GM21529 (cell line): ENCODE results near the gene WNT2B.

ENCODE experiments used
- ATAC-seq: cut with Tn5 transposase; IDR thresholded peaks from one replicate; pipeline ENCODE4 v1.9.1; 2021; ENCODE audit not compliant: unreplicated experiment

The WNT2B gene

GRCh38 chr1:112524986-112525385, 16.2 kb downstream of the WNT2B start:
- no peak for ATAC-seq

GRCh38 chr1:112527266-112528010, 18.7 kb downstream of the WNT2B start:
- no peak for ATAC-seq

- no peak for ATAC-seq
Observed at GRCh38 chr1:112528076-112528475, 19.3 kb downstream of the WNT2B start.

- ATAC-seq, result no peak
Observed at GRCh38 chr1:112529301-112529700, 20.5 kb downstream of the WNT2B start.

- ATAC-seq, result no peak
Observed at GRCh38 chr1:112530832-112531231, 22.1 kb downstream of the WNT2B start.

GRCh38 chr1:112532064-112532463, 23.3 kb downstream of the WNT2B start:
- ATAC-seq, result no peak

GRCh38 chr1:112533029-112533428, 24.3 kb downstream of the WNT2B start:
- no peak for ATAC-seq

- ATAC-seq, result no peak
Observed at GRCh38 chr1:112536561-112536960, 27.8 kb downstream of the WNT2B start.

GRCh38 chr1:112537456-112537855, 28.7 kb downstream of the WNT2B start:
- no peak for ATAC-seq

- ATAC-seq, result no peak
Observed at GRCh38 chr1:112538883-112539282, 30.1 kb downstream of the WNT2B start.

- ATAC-seq, result no peak
Observed at GRCh38 chr1:112540226-112540794, 31.5 kb downstream of the WNT2B start.

GRCh38 chr1:112541299-112541698, 32.5 kb downstream of the WNT2B start:
- no peak for ATAC-seq

GRCh38 chr1:112542206-112542973, 33.6 kb downstream of the WNT2B start:
- no peak for ATAC-seq

- ATAC-seq, result no peak
Observed at GRCh38 chr1:112544011-112544688, 35.4 kb downstream of the WNT2B start.

- no peak for ATAC-seq
Observed at GRCh38 chr1:112544751-112545150, 36.0 kb downstream of the WNT2B start.

GRCh38 chr1:112546076-112546475, 37.3 kb downstream of the WNT2B start:
- no peak for ATAC-seq

GRCh38 chr1:112548547-112548946, 39.8 kb downstream of the WNT2B start:
- ATAC-seq, result no peak

- ATAC-seq, result no peak
Observed at GRCh38 chr1:112549590-112549989, 40.8 kb downstream of the WNT2B start.

- no peak for ATAC-seq
Observed at GRCh38 chr1:112554411-112554810, 45.6 kb downstream of the WNT2B start.

GRCh38 chr1:112557385-112557784, 48.6 kb downstream of the WNT2B start:
- ATAC-seq, result no peak

GRCh38 chr1:112558634-112559033, 49.9 kb downstream of the WNT2B start:
- no peak for ATAC-seq
